Measurements from ENCODE around the gene ZMIZ2.
A peak's percentile ranks its signal among the peaks of the same experiment; 100 is the strongest.
"Not testable (repeated sequence)": the region's sequence is repeated elsewhere in the genome, so short reads cannot be mapped to it uniquely, and the experiment has no call there.

Gene ZMIZ2

GRCh38 chr7:44727158-44727936 lies 21.3 kb upstream of the ZMIZ2 start:
- H3K4me3 ChIP-seq (ENCODE audit: low read depth, low read length): no peak overlapping the region

- H3K4me3 ChIP-seq (ENCODE audit: low read depth, low read length): no peak overlapping the region
Observed at GRCh38 chr7:44727937-44728262, 20.7 kb upstream of the ZMIZ2 start.

- no peak overlapping the region for H3K4me3 ChIP-seq (ENCODE audit: low read depth, low read length)
Observed at GRCh38 chr7:44729949-44730590, 18.6 kb upstream of the ZMIZ2 start.

GRCh38 chr7:44732971-44733370 lies 15.7 kb upstream of the ZMIZ2 start:
- H3K4me3 ChIP-seq (ENCODE audit: low read depth, low read length): not testable (repeated sequence)

- no peak overlapping the region for H3K4me3 ChIP-seq (ENCODE audit: low read depth, low read length)
Observed at GRCh38 chr7:44733708-44734481, 14.8 kb upstream of the ZMIZ2 start.

GRCh38 chr7:44735403-44736165 lies 13.1 kb upstream of the ZMIZ2 start:
- H3K4me3 ChIP-seq (ENCODE audit: low read depth, low read length): no peak overlapping the region

GRCh38 chr7:44736896-44737295 lies 11.8 kb upstream of the ZMIZ2 start:
- no peak overlapping the region for H3K4me3 ChIP-seq (ENCODE audit: low read depth, low read length)

- H3K4me3 ChIP-seq (ENCODE audit: low read depth, low read length): no peak overlapping the region
Observed at GRCh38 chr7:44738051-44738723, 10.5 kb upstream of the ZMIZ2 start.

- H3K4me3 ChIP-seq (ENCODE audit: low read depth, low read length): no peak overlapping the region
Observed at GRCh38 chr7:44738876-44739665, 9.6 kb upstream of the ZMIZ2 start.

GRCh38 chr7:44740055-44740454 lies 8.6 kb upstream of the ZMIZ2 start:
- no peak overlapping the region for H3K4me3 ChIP-seq (ENCODE audit: low read depth, low read length)

GRCh38 chr7:44743750-44744149 lies 4.9 kb upstream of the ZMIZ2 start:
- no peak overlapping the region for H3K4me3 ChIP-seq (ENCODE audit: low read depth, low read length)

GRCh38 chr7:44748948-44749731 lies 493 bp downstream of the ZMIZ2 start:
- H3K4me3 ChIP-seq (ENCODE audit: low read depth, low read length): peak overlapping the region; percentile 94

- no peak overlapping the region for H3K4me3 ChIP-seq (ENCODE audit: low read depth, low read length)
Observed at GRCh38 chr7:44749992-44750391, 1.3 kb downstream of the ZMIZ2 start.

- H3K4me3 ChIP-seq (ENCODE audit: low read depth, low read length): no peak overlapping the region
Observed at GRCh38 chr7:44750424-44750823, 1.8 kb downstream of the ZMIZ2 start.

- no peak overlapping the region for H3K4me3 ChIP-seq (ENCODE audit: low read depth, low read length)
Observed at GRCh38 chr7:44750921-44751571, 2.4 kb downstream of the ZMIZ2 start.

- no peak overlapping the region for H3K4me3 ChIP-seq (ENCODE audit: low read depth, low read length)
Observed at GRCh38 chr7:44752822-44753221, 4.2 kb downstream of the ZMIZ2 start.

- no peak overlapping the region for H3K4me3 ChIP-seq (ENCODE audit: low read depth, low read length)
Observed at GRCh38 chr7:44754802-44755697, 6.4 kb downstream of the ZMIZ2 start.
